Cardiac muscle cell (in vitro differentiated cells and primary cell): ENCODE data around the gene RASA1. TPM values are rescaled to one million over a fixed set of nuclear protein-coding genes. Genes with fewer than 3 reads are reported as not detected.
"Not testable (repeated sequence)": the region's sequence is repeated elsewhere in the genome, so short reads cannot be mapped to it uniquely, and the experiment has no call there.

Source experiments
- DNase-seq, 2 donors: peaks; one replicate each; pipeline versions ENCODE4 v3.0.0 to v3.0.0-alpha.2; 2010 to 2017; ENCODE audit warnings: low read depth in 1 of 2, low spot score in 1 of 2
- H3K27ac ChIP-seq: fragments of 200-600 bp; sonication (generic); 2 replicates; pipeline ENCODE4 v1.5.1; 2016
- H3K27me3 ChIP-seq: fragments of 200-600 bp; sonication (generic); 2 replicates; pipeline ENCODE4 v1.6.0; 2016; ENCODE audit warnings: control low read depth
- H3K36me3 ChIP-seq: fragments of 200-600 bp; sonication (generic); 2 replicates; pipeline ENCODE4 v1.5.1; 2016; ENCODE audit warnings: control low read depth
- H3K4me1 ChIP-seq: fragments of 200-600 bp; sonication (generic); 2 replicates; pipeline ENCODE4 v1.8.1; 2017; ENCODE audit warnings: low read depth, mild to moderate bottlenecking, mixed run types
- H3K4me3 ChIP-seq: fragments of 200-600 bp; sonication (generic); 2 replicates; pipeline ENCODE4 v1.5.1; 2016; ENCODE audit warnings: mild to moderate bottlenecking
- H3K9me3 ChIP-seq: fragments of 200-600 bp; sonication (generic); 2 replicates; pipeline ENCODE4 v1.5.1; 2017; ENCODE audit warnings: low read depth, mild to moderate bottlenecking, control low read depth
- polyA plus RNA-seq: library from polyadenylated mRNA; unstranded; fragments of >200 nt; fragmentation: Nextera tagmentation; extraction: Ambion mirVana; gene quantifications from 2 replicates; pipeline ENCODE4 v1.2.1, GENCODE V29; 2016
- total RNA-seq: library from RNA; depleted of rRNA; stranded (reverse); fragments of >200 nt; gene quantifications from 2 replicates; pipeline ENCODE4 v1.2.3, GENCODE V29; 2016
- TF ChIP-seq, protein P1 (sequence below): IDR thresholded peaks from 2 replicates; pipeline ENCODE4 v1.5.1; 2012; ENCODE audit warnings: low read depth, mild to moderate bottlenecking, low read length

The RASA1 gene
- total and polyA plus RNA-seq, 2 experiments from 2014 or later = 16.1 to 27.0 TPM

DNA sequence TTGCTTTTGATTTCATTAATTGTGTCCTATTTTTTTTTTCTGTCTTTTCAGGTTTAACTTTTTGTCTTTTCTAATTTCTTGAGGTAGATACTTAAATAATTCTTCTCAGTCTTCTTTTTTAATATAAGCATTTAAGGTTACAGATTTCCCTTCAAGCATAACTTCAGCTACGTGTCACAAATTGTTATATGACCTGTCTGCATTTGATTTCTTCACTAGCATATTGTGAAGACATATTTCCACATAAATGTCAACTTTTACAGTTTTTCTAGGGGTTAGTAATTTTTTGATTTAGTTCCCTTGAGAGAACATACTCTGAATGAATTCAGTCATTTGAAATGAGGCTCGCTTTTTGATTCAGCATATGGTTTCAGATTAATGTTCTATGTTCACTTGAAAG is 35.6 kb downstream of the RASA1 start:
- no peaks in the 10 kb centered on the region for H3K27me3 ChIP-seq
- DNase-seq = no peak
- no peaks in the 10 kb centered on the region for H3K9me3 ChIP-seq
- H3K4me1 ChIP-seq = peaks cover 7% of the 10 kb centered on the region
- TF ChIP-seq, protein P1, sequence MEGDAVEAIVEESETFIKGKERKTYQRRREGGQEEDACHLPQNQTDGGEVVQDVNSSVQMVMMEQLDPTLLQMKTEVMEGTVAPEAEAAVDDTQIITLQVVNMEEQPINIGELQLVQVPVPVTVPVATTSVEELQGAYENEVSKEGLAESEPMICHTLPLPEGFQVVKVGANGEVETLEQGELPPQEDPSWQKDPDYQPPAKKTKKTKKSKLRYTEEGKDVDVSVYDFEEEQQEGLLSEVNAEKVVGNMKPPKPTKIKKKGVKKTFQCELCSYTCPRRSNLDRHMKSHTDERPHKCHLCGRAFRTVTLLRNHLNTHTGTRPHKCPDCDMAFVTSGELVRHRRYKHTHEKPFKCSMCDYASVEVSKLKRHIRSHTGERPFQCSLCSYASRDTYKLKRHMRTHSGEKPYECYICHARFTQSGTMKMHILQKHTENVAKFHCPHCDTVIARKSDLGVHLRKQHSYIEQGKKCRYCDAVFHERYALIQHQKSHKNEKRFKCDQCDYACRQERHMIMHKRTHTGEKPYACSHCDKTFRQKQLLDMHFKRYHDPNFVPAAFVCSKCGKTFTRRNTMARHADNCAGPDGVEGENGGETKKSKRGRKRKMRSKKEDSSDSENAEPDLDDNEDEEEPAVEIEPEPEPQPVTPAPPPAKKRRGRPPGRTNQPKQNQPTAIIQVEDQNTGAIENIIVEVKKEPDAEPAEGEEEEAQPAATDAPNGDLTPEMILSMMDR = no peak
- H3K4me3 ChIP-seq = no peak overlapping the region
- H3K27ac ChIP-seq = no peak overlapping the region
- H3K36me3 ChIP-seq = no peaks in the 10 kb centered on the region

DNA sequence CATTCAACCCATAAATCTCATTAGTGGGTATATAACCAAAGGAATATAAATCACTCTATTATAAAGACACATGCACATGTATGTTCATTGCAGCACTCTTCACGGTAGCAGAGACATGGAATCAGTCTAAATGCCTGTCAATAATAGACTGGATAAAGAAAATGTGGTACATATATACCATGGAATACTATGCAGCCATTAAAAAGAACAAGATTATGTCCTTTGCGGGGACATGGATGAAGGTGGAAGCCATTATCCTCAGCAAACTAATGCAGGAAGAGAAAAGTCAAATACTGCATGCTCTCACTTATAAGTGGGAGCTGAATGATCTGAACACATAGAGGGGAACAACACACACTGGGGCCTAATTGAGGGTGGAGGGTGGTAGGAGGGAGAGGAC is 38.4 kb downstream of the RASA1 start:
- H3K27me3 ChIP-seq, H3K4me3 ChIP-seq, H3K36me3 ChIP-seq, H3K27ac ChIP-seq, H3K9me3 ChIP-seq, H3K4me1 ChIP-seq, DNase-seq: not testable (repeated sequence)

DNA sequence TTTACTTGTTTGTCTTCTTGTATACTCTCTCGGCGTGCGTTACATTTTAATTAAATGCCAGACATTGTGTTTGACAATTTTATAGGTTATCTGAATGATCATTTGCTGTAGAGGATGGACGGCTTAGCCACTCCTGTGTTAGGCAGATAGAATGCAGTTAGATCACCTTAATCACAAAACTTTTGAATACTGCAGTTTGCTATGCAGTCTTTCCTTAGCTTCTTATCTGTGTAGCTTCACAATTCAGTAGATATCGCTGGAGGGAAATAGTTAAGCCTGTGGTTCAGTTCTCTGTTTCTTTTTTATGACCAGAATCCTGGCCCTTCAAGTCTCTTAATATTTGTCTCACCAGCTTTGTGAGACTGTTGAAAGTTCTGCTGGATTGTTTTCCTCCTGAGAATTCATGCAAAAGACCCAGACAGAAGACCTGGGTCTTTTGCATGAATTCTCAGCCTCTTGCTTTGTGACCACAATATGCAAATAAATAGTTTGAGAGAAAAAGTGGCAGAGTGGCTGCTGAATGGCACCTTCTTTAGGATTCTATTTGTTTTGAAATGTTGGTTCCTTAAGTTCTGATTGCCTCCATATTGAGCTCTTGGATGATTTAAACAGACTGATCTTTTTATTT is 40.2 kb downstream of the RASA1 start:
- Histone ChIP-seq H3K9me3 (no peaks in the 10 kb centered on the region), H3K27me3 (no peaks in the 10 kb centered on the region), H3K27ac (peak overlapping the region; percentile 29), H3K4me1 (peaks cover 7% of the 10 kb centered on the region), H3K4me3 (no peak overlapping the region), H3K36me3 (no peaks in the 10 kb centered on the region)
- DNase-seq = no peak
- TF ChIP-seq, protein P1 = no peak

DNA sequence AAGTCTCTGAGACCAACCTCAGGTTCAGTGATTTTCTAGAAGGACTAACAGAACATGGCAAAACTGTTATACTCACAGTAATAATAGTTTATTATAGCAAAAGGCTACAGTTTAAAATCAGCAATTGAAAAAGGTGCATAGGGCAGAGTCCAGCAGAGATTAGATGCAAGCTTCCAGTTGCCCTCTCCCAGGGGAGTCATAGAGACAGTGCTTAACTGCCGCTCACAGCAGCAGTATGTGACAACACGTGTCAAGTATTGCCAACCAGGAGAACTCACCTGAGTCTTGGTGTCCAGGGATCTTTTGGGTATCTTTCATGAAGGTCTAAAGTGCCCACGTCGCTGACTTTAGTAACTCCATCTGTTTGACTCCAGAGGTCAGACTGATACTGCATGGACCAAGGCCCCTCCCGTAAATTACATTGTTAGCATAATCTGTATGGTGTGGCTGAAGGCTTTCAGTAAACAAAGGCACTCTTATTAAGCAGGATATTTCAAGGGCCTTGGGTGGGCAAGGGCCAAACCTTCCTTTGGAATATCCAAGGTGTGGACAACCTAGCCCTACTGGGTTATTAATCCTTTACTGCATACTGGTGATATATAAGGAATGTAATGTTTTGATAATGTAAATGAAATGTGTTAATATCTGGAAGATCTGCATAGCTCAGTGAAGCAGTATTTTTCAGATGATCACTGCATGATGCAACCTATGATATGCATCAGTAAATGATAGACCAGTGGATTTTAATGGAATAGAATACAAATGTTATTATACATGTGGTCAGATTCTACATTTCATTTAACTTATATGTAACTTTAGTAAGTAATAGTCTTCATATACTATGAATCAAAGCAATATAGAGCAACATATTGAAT is 44.0 kb downstream of the RASA1 start:
- Histone ChIP-seq H3K9me3 (no peaks in the 10 kb centered on the region), H3K4me1 (peaks cover 7% of the 10 kb centered on the region), H3K27me3 (no peaks in the 10 kb centered on the region), H3K4me3 (no peak overlapping the region), H3K36me3 (no peaks in the 10 kb centered on the region), H3K27ac (no peak overlapping the region)
- TF ChIP-seq, protein P1 = no peak
- no peak for DNase-seq

DNA sequence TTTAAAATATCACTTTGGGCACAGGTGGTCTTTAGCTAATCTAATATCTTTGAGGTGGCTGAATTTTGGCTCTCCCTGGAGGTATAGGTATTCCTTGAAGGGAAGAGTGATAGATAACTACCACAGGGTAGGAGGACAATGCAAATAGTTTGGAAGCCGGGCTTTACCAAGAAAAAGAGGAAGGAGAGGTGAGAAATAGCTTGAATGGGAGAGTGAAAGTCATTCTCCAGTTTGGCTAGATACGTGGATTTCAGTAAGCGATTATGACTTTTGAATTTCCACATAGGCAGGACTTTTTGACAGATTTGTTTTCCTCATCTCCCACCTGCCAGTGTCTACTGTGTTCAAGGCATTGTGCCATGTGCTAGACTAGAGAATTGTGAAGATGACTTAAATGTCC is 45.5 kb downstream of the RASA1 start:
- DNase-seq = no peak
- TF ChIP-seq, protein P1 = no peak
- H3K36me3 ChIP-seq = no peaks in the 10 kb centered on the region
- H3K4me3 ChIP-seq = no peak overlapping the region
- no peaks in the 10 kb centered on the region for H3K4me1 ChIP-seq
- H3K27ac ChIP-seq = no peak overlapping the region
- H3K9me3 ChIP-seq = no peaks in the 10 kb centered on the region
- no peaks in the 10 kb centered on the region for H3K27me3 ChIP-seq

DNA sequence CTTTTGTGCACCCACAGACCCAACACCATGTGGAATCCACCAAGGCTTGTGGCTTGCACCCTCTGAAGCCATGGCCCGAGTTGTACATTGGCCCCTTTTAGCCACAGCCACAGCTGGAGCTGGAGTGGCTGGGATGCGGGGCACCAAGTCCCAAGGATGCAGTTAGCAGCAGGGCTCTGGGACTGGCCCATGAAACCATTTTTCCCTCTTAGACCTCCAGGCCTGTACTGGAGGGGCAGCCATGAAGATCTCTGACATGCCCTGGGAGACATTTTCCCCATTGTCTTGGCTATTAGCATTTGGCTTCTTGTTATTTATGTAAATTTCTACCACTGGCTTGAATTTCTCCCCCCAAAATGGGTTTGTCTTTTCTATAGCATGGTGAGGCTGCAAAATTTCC is 51.8 kb downstream of the RASA1 start:
- H3K9me3 ChIP-seq = no peaks in the 10 kb centered on the region
- H3K4me1 ChIP-seq = no peaks in the 10 kb centered on the region
- no peak for DNase-seq
- TF ChIP-seq, protein P1 = no peak
- H3K27ac ChIP-seq = no peak overlapping the region
- no peak overlapping the region for H3K4me3 ChIP-seq
- H3K27me3 ChIP-seq = no peaks in the 10 kb centered on the region
- H3K36me3 ChIP-seq = no peaks in the 10 kb centered on the region
